ENCODE results near the gene SCAMP5.

DNA sequence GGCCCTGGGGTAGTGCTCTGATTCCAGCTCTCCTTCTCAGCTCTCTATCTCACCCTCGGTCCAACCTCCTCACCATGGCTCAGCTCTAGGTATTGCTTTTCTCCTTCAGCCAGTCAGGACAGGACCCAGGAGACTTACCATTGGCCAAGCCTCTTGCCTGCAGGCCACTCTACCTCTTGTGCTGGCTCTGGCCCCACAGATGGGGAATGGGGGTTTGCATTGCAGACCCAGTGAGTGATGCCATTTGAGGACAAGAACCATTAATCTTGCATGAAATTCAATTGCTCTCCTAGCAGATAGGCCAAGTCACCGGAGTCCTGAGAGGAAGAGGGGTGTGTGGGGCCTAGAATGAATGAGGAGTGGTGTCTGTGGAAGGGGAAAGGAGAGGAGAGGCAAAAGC is 32.7 kb upstream of the SCAMP5 start:
- TF ChIP-seq CTCF (IDR thresholded peaks at IDR 0.05) (no peak), POLR2A (IDR thresholded peaks at IDR 0.05) (no peak)

Measured in Peyer's patch (tissue), 4 donors.